HL-60 (cell line): ENCODE measurements around the gene MERTK.

Experiments used
- DNase-seq, 2 experiments: peaks; one replicate each; pipeline ENCODE4 v3.0.0-alpha.2; 2010 to 2020; ENCODE audit warnings: low read depth in 1 of 2, low spot score in 1 of 2
- H3K27ac ChIP-seq: fragments of 250-450 bp; sonication (Bioruptor Pico); replicated peaks from 2 replicates; pipeline ENCODE4 v1.5.1; 2020; ENCODE audit warnings: mild to moderate bottlenecking, moderate library complexity
- H3K27me3 ChIP-seq: fragments of 250-450 bp; sonication (Bioruptor Pico); 2 replicates; pipeline ENCODE4 v1.5.1; 2021; ENCODE audit warnings: mild to moderate bottlenecking, moderate library complexity; ENCODE audit not compliant: insufficient read depth, poor library complexity, severe bottlenecking
- H3K4me3 ChIP-seq: replicated peaks from 2 replicates; pipeline ENCODE4 v1.5.1; 2011; ENCODE audit warnings: mild to moderate bottlenecking, control low read depth, low read length; ENCODE audit not compliant: insufficient read depth
- CTCF ChIP-seq: IDR thresholded peaks from one replicate; pipeline ENCODE4 v1.5.1; 2011; ENCODE audit warnings: low read length, control low read depth, inconsistent platforms; ENCODE audit not compliant: insufficient read depth
- GABPA ChIP-seq: IDR thresholded peaks from 2 replicates; pipeline ENCODE4 v1.6.1; 2012; ENCODE audit warnings: low read depth
- POLR2AphosphoS5 ChIP-seq: IDR thresholded peaks from 2 replicates; pipeline ENCODE4 v1.6.1; 2012; ENCODE audit warnings: low read depth
- REST ChIP-seq: IDR thresholded peaks from 2 replicates; pipeline ENCODE4 v1.6.1; 2012; ENCODE audit warnings: low read depth; ENCODE audit not compliant: insufficient replicate concordance
- SPI1 ChIP-seq: IDR thresholded peaks from 2 replicates; pipeline ENCODE4 v1.6.1; 2012; ENCODE audit warnings: low read depth, mild to moderate bottlenecking, borderline replicate concordance

The MERTK gene

GRCh38 chr2:111884592-111884964 is 13.8 kb upstream of the MERTK start:
- H3K27ac ChIP-seq: peak overlapping the region; percentile 93
- peak overlapping the region; percentile 93 for H3K4me3 ChIP-seq
- TF ChIP-seq REST: no peak
- TF ChIP-seq CTCF: no peak
- no peak for TF ChIP-seq POLR2AphosphoS5
- no peak for TF ChIP-seq SPI1
- no peak for TF ChIP-seq GABPA
- no peak for DNase-seq
- no peaks in the 10 kb centered on the region for H3K27me3 ChIP-seq

- no peak overlapping the region for H3K27ac ChIP-seq
- DNase-seq: no peak
These were observed 2.4 kb upstream of the MERTK start for GRCh38 chr2:111896024-111896423.

GRCh38 chr2:111896576-111896975 is 1.8 kb upstream of the MERTK start:
- no peak for TF ChIP-seq POLR2AphosphoS5
- TF ChIP-seq REST: no peak
- no peak for TF ChIP-seq CTCF
- TF ChIP-seq GABPA: no peak
- TF ChIP-seq SPI1: no peak
- H3K27me3 ChIP-seq: peaks cover 23% of the 10 kb centered on the region
- DNase-seq: no peak
- H3K27ac ChIP-seq: no peak overlapping the region
- no peak overlapping the region for H3K4me3 ChIP-seq

More at GRCh38 chr2:111896024-111896423, 2.4 kb upstream of the MERTK start:
- TF ChIP-seq POLR2AphosphoS5 (no peak), CTCF (no peak), GABPA (no peak), SPI1 (no peak), REST (no peak)
- Histone ChIP-seq H3K27me3 (peaks cover 23% of the 10 kb centered on the region), H3K4me3 (no peak overlapping the region)
